Measurements from ENCODE around the gene FLNB.
"Not testable (repeated sequence)": the region's sequence is repeated elsewhere in the genome, so short reads cannot be mapped to it uniquely, and the experiment has no call there.

The FLNB gene

GRCh38 chr3:58052373-58053273 is 44.4 kb downstream of the FLNB start:
- no peak for DNase-seq (ENCODE audit: low read depth)

GRCh38 chr3:58054652-58055051 is 46.4 kb downstream of the FLNB start:
- no peak for DNase-seq (ENCODE audit: low read depth)

GRCh38 chr3:58055314-58055713 is 47.1 kb downstream of the FLNB start:
- DNase-seq (ENCODE audit: low read depth): no peak

GRCh38 chr3:58055891-58056290 is 47.7 kb downstream of the FLNB start:
- not testable (repeated sequence) for DNase-seq (ENCODE audit: low read depth)

- no peak for DNase-seq (ENCODE audit: low read depth)
Observed at GRCh38 chr3:58058361-58059263, 50.4 kb downstream of the FLNB start.

- DNase-seq (ENCODE audit: low read depth): no peak
Observed at GRCh38 chr3:58059349-58060321, 51.4 kb downstream of the FLNB start.

- DNase-seq (ENCODE audit: low read depth): no peak
Observed at GRCh38 chr3:58062472-58062871, 54.2 kb downstream of the FLNB start.

- DNase-seq (ENCODE audit: low read depth): no peak
Observed at GRCh38 chr3:58063022-58063815, 55.0 kb downstream of the FLNB start.

- DNase-seq (ENCODE audit: low read depth): no peak
Observed at GRCh38 chr3:58064923-58065638, 56.9 kb downstream of the FLNB start.

- DNase-seq (ENCODE audit: low read depth): no peak
Observed at GRCh38 chr3:58065700-58066167, 57.5 kb downstream of the FLNB start.

- DNase-seq (ENCODE audit: low read depth): no peak
Observed at GRCh38 chr3:58066842-58067241, 58.6 kb downstream of the FLNB start.

GRCh38 chr3:58068122-58068809 is 60.0 kb downstream of the FLNB start:
- no peak for DNase-seq (ENCODE audit: low read depth)

GRCh38 chr3:58071480-58071971 is 63.3 kb downstream of the FLNB start:
- DNase-seq (ENCODE audit: low read depth): no peak

GRCh38 chr3:58072052-58072762 is 64.0 kb downstream of the FLNB start:
- DNase-seq (ENCODE audit: low read depth): no peak

- DNase-seq (ENCODE audit: low read depth): no peak
Observed at GRCh38 chr3:58072763-58073130, 64.5 kb downstream of the FLNB start.

GRCh38 chr3:58073301-58074108 is 65.3 kb downstream of the FLNB start:
- DNase-seq (ENCODE audit: low read depth): no peak

GRCh38 chr3:58074116-58074715 is 66.0 kb downstream of the FLNB start:
- no peak for DNase-seq (ENCODE audit: low read depth)

All from activated gamma-delta T cell treated with anti-CD3 and anti-CD28 coated beads, Interleukin-2, amount 50 U/mL, for 16 hours (primary cell).